ENCODE data around the gene PERCC1.
"Not testable (repeated sequence)": the region's sequence is repeated elsewhere in the genome, so short reads cannot be mapped to it uniquely, and the experiment has no call there.

PERCC1 gene

GRCh38 chr16:1470481-1471251 lies 39.8 kb downstream of the PERCC1 start:
- DNase-seq, result no peak

- DNase-seq, result no peak
Observed at GRCh38 chr16:1471569-1472194, 40.8 kb downstream of the PERCC1 start.

DNA sequence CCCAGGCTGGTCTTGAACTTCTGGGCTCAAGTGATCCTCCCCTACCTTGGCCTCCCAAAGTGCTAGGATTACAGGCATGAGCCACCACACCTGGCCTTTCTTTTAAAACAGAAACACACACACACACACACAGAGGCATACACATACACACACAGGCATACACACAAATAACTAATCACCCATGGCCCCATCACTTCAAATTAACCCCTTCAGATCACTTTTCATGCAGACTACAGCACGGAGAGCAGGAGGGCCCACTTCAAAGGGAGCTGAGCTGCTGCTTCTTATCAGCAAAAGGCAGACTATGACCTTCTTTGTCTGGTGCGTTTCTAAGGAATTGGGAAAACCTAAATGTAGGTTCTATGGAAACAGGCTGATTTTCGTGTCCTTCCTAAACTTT lies 42.1 kb downstream of the PERCC1 start:
- DNase-seq, result no peak

DNA sequence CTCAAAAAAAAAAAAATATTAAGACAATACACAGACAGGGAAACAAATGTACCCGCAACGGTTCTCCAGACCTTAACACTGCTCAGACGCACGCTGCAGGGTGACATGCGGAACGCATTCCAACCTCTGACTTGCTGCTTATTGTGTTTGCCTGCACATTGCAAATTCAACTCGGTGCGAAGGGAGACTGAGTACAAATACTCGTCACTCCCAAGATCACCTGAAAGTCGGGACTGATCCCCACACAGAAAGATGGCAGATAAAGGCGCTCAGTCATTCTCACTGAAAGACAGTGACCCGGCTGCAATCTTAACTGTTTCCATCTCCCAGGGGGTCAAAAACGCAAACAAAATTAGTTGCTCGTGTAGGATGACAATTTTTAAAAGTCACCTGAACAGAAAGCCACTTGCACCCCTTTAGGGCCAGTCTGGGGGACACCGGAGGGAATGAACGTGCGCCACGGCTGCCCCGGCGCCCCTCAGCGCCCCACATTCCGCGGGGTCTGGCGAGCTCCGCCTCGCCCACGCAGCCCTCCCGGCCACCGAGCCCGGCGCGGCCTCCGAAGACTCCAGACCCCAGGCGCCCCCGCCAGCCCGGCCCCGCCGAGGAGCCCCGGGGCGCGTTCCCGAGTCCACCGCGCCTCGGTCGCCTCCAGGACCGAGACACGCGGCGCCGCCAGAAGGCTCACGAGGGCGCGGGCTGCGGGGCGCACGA lies 43.4 kb downstream of the PERCC1 start:
- DNase-seq, result no peak

GRCh38 chr16:1474796-1475551 lies 44.1 kb downstream of the PERCC1 start, which contains the start of gene CLCN7:
Gene CLCN7 (minus strand): TSS chr16:1475028. CDS start chr16:1474974, 54 bp downstream.
- DNase-seq, result peak; percentile 90

- DNase-seq, result no peak
Observed at GRCh38 chr16:1475552-1476114, 44.8 kb downstream of the PERCC1 start.

- no peak for DNase-seq
Observed at GRCh38 chr16:1477033-1477432, 46.2 kb downstream of the PERCC1 start.

DNA sequence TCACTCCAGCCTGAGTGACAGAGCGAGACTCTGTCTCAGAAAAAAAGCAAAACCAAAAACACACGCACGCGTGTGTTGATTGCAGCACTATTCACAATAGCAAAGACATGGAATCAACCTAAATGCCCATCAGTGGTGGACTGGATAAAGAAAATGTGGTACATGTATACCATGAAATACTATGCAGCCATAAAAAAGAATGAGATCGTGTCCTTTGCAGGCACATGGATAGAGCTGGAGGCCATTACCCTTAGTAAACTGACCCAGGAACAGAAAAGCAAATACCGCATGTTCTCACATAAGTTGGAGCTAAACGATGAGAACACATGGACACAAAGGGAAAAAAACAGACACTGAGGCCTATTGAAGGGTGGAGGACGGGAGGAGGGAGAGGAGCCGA lies 48.1 kb downstream of the PERCC1 start:
- DNase-seq, result not testable (repeated sequence)

GRCh38 chr16:1481906-1482835 lies 51.3 kb downstream of the PERCC1 start:
- DNase-seq, result no peak

Data from CD4-positive, alpha-beta T cell treated with Interleukin-17A for 4 hours (primary cell).